GM21447 (cell line): ENCODE measurements around the gene PJA1.
A peak's percentile ranks its signal among the peaks of the same experiment; 100 is the strongest.

Source experiments
- ATAC-seq: cut with Tn5 transposase; IDR thresholded peaks from one replicate; pipeline ENCODE4 v1.9.1; 2021; ENCODE audit not compliant: unreplicated experiment

The PJA1 gene

DNA sequence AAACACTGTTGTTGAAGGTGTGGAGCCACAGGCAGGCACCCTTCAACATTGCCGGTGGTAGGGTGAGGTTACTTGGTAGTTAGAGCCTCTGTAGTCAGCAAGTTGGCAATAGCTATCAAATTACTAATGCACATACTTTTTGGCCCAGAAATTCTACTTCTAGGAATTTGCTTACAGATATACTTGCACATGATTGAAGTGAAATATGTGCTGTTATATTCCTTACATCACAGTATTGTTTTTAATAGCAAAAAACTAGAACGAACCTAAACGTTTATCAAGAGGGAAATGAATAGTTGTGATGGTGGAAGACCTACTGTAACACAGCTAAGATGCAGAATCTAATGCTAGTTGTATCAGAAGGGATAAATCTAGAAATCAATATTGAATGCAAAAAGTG lies 7.7 kb upstream of the PJA1 start:
- ATAC-seq = no peak

DNA sequence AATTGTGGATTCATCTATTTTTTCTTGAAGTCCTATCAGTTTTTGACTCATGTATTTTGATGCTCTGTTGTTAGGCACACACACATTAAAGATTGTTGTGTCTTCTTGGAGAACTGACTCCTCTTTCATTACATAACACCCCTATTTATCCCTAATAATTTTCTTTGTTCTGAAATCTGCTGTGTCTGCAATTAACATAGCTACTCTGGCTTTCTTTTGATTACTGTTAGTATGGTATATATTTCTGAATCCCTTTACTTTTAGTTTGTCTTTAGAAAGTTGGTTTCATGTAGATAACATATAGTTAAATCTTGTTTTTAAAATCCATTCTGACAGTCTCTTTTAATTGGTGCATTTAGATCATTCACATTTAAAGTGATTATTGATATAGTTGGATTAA lies 5.1 kb upstream of the PJA1 start:
- ATAC-seq = no peak

DNA sequence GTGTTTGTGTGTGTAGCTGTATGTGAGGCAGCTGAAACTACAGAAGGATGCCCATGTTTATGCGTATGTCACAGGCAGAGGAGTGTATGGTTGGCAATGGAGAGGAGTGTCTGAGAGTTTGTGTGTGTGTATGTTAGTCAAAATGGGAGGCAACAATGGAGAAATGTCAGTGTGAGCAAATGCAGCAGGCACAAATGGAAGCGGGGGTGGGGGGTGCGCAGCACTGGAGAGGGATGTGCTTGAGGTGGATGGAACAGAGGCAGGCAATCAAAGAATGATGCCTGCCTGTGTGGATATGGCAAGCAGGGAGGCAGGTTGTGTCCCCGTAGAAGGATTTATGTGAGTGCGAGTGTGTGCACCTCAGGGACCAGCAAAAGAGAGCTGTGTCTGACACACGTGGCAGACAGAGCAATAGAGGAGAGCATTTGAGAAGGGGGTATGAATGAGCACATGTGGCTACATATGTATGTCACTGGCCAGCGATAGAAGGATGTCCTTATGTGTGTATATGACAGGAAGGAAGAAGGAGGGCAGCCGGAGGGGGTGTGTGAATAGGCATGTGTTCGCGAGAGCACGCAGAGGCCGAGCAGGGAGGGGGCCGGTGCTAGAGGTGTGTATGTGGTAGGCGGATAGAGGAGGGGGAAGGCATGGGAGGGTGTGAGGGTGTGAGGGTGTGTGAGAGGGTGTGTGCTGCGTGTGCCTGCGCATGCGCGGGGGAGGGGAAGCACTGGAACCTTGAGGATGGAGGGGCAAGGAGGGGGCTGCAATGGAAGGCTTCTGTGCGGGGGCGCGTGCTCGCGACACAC lies 1.1 kb downstream of the PJA1 start:
- ATAC-seq = peak; percentile 84

DNA sequence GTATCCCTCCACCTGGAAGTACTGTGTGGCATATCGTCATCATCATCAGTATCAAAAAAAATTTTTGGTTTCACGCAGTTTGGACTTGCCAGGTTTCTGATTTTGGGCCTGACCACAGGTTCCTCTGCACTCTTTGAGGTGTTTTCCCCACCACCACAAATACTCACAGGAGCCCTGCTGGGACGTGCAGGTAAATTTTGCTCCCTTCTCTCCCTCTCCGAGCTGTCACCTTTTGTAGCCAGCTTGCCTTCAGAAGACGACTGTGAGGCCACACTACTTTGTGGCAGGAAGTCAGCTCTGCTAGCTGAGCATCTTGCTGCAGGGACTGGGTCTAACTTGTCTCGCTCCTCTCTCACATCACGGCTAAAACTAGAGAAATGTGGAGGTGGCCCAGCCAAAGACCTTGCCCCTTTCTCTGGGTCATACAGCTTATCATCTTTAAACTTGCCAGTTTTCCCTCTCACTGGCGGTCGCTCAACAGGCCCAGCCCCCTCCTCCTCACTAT lies 2.8 kb downstream of the PJA1 start:
- ATAC-seq = no peak

DNA sequence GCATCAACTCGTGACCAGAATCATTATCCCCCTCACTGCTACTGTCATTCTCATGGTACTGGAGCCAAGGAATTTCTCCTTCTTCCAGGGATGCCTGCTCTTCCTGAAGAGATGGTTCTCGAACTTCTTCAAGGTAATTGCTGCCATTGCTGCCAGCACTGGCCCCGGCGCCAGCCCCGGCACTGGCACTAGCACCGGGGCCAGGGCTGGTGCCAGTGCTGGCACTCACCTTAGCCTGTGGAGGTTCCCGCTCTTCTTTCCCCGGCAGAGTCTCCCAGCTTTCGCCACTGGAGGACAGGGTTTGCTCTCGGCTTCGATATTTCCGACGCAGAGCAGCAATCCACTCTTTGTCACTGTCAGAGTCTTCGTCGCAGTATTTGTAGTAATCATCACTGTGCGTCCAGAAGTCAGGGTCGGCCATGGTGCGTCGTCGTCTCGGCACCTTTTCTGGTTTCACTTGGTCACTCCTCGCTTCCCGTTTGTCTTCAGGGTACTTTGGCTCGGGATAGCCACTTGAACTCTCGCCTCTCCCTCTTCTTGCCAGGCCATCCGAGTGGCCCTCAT lies 3.4 kb downstream of the PJA1 start:
- no peak for ATAC-seq

DNA sequence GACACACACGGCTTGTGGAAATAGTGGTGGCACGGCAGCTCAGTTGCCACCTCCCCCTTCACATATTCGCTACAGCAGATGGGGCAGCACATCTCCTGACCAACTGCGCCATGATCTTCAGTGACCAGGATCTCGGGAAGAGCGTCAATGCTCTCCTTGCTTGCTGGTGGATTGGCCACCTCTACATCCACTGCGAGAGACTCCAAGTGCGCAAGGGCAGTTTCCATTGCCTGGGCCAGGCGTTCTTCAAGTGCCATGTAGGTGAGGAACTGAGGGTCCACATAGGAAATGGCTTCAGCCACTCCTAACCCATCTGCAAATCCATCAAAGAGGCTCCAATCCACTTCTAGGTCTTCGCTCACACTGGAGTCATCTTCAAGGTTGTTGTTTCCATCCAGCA lies 3.9 kb downstream of the PJA1 start:
- ATAC-seq = no peak

DNA sequence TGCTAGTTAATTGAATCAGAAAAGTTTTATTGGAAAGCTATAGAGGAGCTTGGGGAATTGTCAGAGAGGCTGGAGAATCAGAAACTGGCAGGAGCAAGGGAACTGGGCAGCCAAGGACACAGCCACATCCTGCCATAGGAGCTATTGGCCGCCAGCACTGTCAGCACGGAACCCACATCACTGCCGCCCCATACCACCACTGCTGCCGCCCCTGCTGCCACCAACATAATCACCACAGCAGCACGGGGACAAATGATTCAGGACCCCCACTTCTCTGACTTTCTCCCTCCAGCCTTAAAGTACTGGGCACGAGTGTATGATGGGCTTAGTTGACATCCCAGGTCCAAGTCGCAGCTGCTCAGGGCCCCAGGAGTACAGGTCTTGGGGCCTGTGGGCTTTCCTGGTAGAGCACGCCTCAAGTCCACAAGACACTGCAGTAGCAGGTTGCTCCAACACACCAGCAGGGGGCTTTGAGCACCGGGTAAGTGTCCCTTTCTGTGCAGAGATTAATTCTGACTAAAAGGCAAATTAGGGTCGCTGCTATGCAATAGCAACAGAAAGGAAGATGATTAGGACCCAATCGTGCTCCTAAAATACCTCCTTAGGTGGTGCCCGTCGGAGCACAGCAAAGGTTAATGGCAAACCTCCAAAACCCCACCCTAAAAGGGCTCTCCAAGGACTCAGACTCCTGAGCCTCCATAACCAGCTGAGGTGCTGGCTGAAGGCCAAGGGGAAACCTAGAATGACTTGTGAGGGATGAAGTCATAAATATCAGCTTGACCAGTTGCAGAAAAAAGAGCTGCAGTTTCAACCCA lies 6.9 kb downstream of the PJA1 start:
- ATAC-seq = peak; percentile 83

DNA sequence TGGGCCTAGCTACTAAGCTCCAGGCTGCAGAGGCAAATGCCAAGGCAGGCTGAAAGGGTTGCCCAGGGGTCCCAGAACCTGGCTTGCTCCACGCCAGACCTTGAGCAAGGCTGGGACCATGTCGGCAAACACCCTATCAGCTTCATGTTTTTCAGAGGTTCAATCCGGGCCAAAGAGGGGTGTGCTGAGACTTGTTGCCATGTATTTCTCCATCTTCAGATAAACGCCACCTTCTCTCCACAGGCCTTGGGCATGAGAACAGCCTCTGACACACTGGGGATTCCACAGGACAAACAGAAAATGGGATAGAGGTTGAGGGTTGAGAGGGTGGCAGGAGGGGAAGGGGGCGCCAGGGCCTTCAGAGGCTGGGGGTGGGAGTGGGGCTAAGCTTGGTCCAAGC lies 8.6 kb downstream of the PJA1 start:
- ATAC-seq = no peak

DNA sequence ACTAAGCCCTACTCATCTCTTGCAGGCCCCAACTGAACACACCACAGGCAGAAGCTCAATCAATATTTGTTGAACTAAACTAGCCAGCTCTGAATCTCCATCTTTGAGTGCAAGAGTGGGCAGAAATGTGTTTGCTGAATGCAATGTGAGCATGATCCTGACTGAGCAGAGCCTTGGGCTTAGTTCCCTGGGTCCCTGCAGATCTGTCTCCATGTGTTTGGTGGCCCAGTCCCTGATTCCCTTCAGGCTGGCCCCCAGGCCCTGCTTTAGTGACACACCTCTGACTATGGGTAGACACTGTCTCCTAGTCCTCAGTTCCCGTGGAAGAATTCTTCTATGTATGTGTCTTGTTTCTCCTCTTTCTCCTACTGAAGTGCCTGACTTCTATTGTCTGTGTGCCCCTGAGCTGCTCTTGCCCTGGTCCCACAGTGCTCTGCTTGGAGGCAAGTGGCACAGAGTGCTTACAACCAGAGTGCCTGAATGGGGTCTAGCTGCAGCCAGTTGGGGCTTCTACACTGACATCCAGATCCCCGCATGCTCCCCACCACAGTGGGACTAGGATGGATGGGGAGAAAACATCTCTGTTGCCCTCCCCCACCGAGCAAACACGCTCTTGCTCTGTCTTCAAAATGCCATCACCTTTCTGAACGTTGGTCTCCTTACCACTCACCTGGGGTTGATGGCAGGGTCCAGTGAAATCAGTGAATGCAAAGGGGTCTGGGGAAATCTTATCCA lies 9.3 kb downstream of the PJA1 start:
- ATAC-seq = no peak

DNA sequence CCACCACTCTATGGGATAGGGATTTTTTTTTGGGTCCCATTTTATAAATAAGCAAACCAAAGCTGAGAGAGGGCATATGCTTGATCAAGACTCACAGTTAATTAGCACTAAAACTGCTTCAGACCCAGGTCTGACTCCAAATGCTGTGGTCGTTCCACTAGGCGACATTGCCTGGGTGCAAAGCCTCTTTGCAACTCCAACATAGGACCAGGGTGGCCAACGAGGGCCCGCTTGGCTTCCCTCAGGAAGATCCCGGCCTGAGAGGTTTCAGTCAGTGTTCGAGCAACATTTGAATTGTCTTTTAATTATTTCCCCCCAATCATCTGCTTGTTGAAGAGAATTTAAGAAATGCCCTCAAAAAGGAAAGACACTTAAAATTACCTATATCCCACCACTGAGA lies 11.2 kb downstream of the PJA1 start:
- ATAC-seq = no peak

DNA sequence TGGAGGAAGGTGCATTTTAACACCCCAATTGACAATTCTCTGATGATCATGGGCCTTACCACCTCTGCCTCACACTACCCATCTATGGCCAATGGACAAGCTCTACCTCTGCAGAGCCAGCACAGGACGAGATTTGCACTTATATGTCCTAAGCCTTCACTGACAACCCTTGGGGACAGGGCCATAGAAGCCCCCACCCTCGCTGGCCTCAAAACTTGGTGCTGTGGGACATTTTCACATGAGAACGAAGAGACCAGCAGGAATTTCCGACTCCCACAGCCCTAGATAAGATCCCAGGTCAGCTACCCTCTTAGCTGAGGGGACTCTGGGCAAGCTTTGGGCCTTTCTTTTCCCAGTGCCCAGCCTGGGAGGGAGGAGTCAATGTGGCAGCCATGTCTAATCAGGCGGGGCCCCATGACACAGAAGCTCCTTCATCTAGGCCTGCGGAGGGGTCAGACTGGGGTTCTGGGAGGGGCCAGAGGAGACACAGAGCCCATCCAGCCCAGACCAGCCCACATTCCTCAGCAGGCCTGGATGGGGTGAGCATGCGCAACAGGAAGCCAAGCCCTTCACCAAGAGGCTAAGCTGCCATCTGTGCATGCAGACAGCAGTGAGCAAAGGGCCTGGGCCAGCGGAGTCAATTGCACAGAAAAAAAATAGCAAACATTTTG lies 12.1 kb downstream of the PJA1 start:
- ATAC-seq = no peak

DNA sequence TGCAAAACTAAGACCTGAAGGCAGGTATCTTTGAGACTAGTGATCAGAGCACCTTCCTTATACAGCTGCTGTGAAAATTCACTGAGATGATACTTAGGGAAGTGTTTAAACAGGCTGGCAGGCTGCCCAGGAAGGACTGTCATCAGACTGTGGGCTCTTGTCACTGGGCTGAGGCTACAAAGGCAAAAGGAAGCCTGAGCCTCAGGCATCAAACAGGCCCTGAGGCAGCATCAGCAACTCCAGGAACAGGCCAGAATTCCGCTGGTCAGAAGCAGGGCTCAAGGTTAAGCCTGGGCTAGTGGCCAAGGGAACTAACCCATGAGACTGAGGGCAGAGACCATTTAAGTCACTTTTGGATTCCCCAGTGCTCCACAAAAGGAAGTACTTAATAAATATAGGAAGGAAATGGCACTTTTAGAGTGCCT lies 12.8 kb downstream of the PJA1 start:
- no peak for ATAC-seq

DNA sequence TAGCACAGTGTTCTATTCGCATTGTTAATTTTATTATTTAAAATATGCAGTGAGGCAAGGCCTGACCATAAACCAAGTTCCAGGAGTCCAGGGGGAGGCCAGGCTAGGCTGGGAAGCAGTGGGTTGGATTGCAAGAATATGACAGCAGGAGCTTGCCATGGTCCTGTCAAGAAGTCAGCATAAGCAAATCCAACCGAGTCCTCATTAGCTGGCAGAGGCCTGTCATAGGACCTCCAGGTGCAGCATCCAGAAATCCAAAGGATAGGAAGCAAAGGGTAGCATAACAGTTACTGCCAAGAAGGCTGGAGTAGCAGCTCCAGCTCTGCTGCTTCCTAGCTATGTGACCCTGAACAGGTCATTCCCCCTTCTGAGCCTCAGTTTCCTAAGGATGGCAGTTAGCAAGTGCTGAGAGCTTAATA lies 13.4 kb downstream of the PJA1 start:
- ATAC-seq = no peak

DNA sequence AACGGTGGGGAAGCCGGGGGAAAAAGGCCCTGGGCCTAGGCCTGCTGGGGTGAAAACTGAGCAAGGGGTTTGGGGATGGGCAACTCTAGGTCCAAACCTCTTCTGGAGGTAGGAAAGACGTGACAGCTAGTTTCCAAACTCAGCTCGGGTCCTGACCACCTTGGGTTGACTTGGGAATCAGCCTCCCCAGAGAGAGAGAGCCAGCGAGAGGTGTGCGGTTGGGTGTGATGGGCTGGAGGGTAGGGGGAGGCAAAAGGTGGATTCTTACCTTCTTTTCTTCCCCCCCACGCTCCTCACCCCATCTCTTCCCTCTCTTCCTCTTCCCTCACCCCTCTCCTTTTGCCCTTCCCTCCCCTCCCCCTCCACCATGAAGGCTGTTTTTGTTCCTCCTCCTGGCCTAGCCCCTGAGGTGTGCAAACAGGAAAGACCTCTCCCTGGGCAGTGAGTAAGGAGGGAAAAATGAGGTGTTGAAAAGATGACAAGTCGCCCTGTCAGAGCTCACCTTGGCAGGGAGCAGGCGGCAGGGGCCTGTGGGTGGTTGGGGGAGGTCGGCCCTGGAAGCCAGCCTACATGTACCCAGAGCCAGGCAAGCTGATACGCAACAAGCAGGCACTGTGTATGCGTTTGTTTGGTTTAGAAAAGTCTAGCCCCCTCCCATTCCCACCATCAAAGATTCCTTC lies 14.8 kb downstream of the PJA1 start:
- no peak for ATAC-seq

DNA sequence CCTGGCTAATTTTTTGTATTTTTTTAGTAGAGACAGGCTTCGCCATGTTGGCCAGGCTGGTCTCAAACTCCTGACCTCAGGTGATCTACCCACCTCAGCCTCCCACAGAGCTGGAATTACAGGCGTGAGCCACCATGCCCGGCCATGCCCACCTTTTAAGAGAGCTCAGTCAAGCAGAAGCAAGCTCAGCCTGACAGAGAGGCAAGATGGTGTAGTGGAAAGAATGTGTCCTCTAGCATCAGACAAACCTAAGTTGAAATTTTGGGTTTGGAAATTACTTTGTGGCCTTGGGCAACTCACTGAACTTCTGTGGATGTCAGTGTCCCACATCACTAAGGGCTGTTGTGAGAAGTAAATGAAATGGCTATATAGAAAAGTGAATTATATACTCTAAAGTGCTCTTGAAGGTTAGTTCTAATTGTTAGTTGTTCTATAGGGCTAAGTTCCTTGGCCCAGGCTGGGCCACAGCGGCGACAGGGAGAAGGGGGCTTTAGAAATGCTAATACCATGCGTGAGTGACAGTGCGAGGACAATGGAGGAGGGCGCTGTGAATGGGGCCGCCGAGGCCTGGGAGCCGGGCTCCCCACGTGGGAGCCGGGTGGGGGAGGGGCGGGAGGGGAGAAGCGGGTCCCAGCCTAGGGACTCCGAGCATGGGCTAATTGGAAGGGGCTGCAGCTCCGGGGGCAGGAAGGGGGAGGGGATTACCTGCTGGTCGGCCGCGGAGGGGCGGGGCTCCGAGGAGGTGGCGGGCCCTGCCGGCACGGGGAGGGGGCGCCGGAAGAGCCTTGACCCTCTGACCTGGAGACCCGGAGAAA lies 15.6 kb downstream of the PJA1 start:
- ATAC-seq = no peak

DNA sequence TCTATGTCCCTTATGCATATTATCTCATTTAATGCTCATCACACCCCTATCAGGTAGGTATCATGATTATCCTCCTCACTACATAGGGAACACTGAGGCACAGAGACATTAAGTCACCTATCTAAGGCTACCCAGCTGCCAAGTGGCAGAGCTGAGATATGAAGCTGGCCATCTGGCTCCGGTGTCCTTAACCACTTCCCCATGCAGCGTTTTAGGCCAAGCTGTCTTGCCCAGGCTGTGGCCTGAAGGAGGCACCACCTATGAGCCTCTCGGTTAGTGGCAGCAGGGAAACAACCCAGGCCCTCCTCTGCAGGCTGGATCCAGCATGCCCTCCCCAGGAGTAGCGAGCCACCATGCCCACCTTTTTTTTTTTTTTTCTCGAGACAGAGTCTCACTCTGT lies 16.3 kb downstream of the PJA1 start:
- no peak for ATAC-seq

DNA sequence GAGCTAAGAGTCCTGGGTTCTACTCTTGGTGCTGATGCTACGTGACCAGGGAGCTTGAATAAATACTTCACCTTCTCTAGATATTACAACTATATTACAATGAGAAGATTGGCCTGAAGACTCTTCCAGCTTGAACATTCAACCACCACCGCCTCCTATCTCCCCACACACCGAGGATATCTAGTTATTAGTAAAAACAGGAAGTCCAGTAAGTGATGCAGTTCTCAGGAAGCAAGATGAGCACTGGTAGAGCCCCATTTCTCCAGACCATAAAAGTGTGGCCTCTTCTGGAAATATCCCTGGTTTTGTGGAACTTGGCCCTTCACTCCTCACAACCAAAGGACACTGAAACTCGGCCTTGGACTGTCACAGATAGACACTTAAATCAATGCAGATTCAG lies 18.5 kb downstream of the PJA1 start:
- no peak for ATAC-seq

DNA sequence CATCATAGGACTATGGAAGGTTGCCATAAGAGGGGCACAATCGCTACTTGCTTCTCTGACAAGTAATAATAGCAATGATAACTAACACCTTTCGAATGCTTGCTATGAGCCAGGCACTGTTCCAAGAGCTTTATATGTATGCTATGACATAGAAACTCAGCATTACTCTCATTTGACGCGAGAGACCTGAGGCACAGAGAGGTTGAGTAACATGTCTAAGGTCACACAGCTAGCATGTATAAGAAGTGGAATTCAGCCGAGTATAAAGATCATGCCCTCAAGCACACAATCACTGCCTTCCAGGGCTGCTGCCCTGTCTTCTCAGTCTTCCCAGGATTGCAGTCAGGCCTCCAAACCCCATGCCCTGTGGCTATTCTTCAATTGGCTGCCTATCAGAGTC lies 19.5 kb downstream of the PJA1 start:
- no peak for ATAC-seq
